Astrocyte (in vitro differentiated cells and primary cell): ENCODE measurements around the gene MYO1E. TPM values are rescaled to one million over a fixed set of nuclear protein-coding genes. Genes with fewer than 3 reads are reported as not detected.

ENCODE experiments used
- DNase-seq: peaks from one replicate; pipeline ENCODE4 v3.0.0-alpha.2; 2010; ENCODE audit warnings: low read depth
- FAIRE-seq: peaks from 2 replicates; lab custom pipeline; 2011; peaks lifted over from hg19 to GRCh38; lab: Jason Lieb, UNC
- H2AFZ ChIP-seq: 2 replicates; pipeline ENCODE4 v1.6.0; 2012; ENCODE audit warnings: low read depth, low read length, inconsistent platforms
- H3K27ac ChIP-seq: 2 replicates; pipeline ENCODE4 v1.5.1; 2011; ENCODE audit warnings: low read depth, low read length, inconsistent platforms
- H3K27me3 ChIP-seq: 2 replicates; pipeline ENCODE4 v1.6.0; 2011; ENCODE audit warnings: low read length, inconsistent platforms; ENCODE audit not compliant: insufficient read depth
- H3K36me3 ChIP-seq: 2 replicates; pipeline ENCODE4 v1.5.1; 2011; ENCODE audit warnings: low read length, inconsistent platforms; ENCODE audit not compliant: insufficient read depth
- H3K4me1 ChIP-seq: 2 replicates; pipeline ENCODE4 v1.5.1; 2011; ENCODE audit warnings: low read length, inconsistent platforms; ENCODE audit not compliant: insufficient read depth
- H3K4me2 ChIP-seq: 2 replicates; pipeline ENCODE4 v1.6.0; 2012; ENCODE audit warnings: low read length, inconsistent platforms
- H3K4me3 ChIP-seq: 2 replicates; pipeline ENCODE4 v1.5.1; 2011; ENCODE audit warnings: low read depth, mild to moderate bottlenecking, low read length, inconsistent platforms; ENCODE audit not compliant: insufficient read depth
- H3K79me2 ChIP-seq: 2 replicates; pipeline ENCODE4 v1.6.0; 2012; ENCODE audit warnings: mild to moderate bottlenecking, low read length, inconsistent platforms; ENCODE audit not compliant: insufficient read depth
- H3K9ac ChIP-seq: 2 replicates; pipeline ENCODE4 v1.6.0; 2012; ENCODE audit warnings: mild to moderate bottlenecking, low read length, inconsistent platforms
- H3K9me3 ChIP-seq: 2 replicates; pipeline ENCODE4 v1.5.1; 2012; ENCODE audit warnings: low read depth, mild to moderate bottlenecking, low read length, inconsistent platforms; ENCODE audit not compliant: insufficient read depth
- H4K20me1 ChIP-seq: 2 replicates; pipeline ENCODE4 v1.6.0; 2012; ENCODE audit warnings: low read length, inconsistent platforms; ENCODE audit not compliant: insufficient read depth
- H3K27ac Mint-ChIP-seq: one replicate; pipeline ENCODE4 v1.8.0; 2021; ENCODE audit warnings: mild to moderate bottlenecking, mixed read lengths; ENCODE audit not compliant: unreplicated experiment
- H3K27me3 Mint-ChIP-seq: one replicate; pipeline ENCODE4 v1.8.0; 2021; ENCODE audit warnings: low read depth, mixed read lengths; ENCODE audit not compliant: unreplicated experiment
- H3K36me3 Mint-ChIP-seq: one replicate; pipeline ENCODE4 v1.8.0; 2021; ENCODE audit warnings: low read depth, mixed read lengths; ENCODE audit not compliant: unreplicated experiment
- H3K4me1 Mint-ChIP-seq: one replicate; pipeline ENCODE4 v1.8.0; 2021; ENCODE audit warnings: low read depth, mixed read lengths; ENCODE audit not compliant: unreplicated experiment
- H3K4me3 Mint-ChIP-seq: one replicate; pipeline ENCODE4 v1.8.0; 2021; ENCODE audit warnings: mild to moderate bottlenecking, moderate library complexity, mixed read lengths; ENCODE audit not compliant: unreplicated experiment
- H3K9me3 Mint-ChIP-seq: one replicate; pipeline ENCODE4 v1.8.0; 2021; ENCODE audit warnings: mild to moderate bottlenecking, mixed read lengths; ENCODE audit not compliant: unreplicated experiment
- EZH2 ChIP-seq: IDR thresholded peaks from 2 replicates; pipeline ENCODE4 v1.6.1; 2012; ENCODE audit warnings: mild to moderate bottlenecking, low read length, inconsistent platforms; ENCODE audit not compliant: insufficient read depth
- total RNA-seq: library from RNA; stranded (reverse); gene quantifications from 2 replicates; pipeline ENCODE4 v1.2.1, GENCODE V29; 2021
- TF ChIP-seq, protein P1 (sequence below): IDR thresholded peaks from 2 replicates; pipeline ENCODE4 v1.5.1; 2011; ENCODE audit warnings: low read depth, mild to moderate bottlenecking, inconsistent platforms, low read length, moderate library complexity; ENCODE audit not compliant: insufficient read depth

The MYO1E gene
- total RNA-seq, 1 donor from 2014 or later: 227 TPM

- Mint-ChIP-seq H3K27me3 (no peaks in the 10 kb centered on the region), H3K27ac (no peak overlapping the region), H3K4me3 (no peak overlapping the region), H3K36me3 (peaks cover 47% of the 10 kb centered on the region), H3K4me1 (peaks cover 10% of the 10 kb centered on the region), H3K9me3 (peaks cover 6% of the 10 kb centered on the region)
- Histone ChIP-seq H3K9me3 (no peaks in the 10 kb centered on the region), H3K9ac (no peak overlapping the region), H3K36me3 (peaks cover 13% of the 10 kb centered on the region), H3K4me3 (no peak overlapping the region), H2AFZ (no peak overlapping the region), H3K27me3 (no peaks in the 10 kb centered on the region), H3K79me2 (no peaks in the 10 kb centered on the region), H3K4me2 (no peak overlapping the region), H3K27ac (no peak overlapping the region), H3K4me1 (peaks cover 22% of the 10 kb centered on the region), H4K20me1 (no peaks in the 10 kb centered on the region)
- TF ChIP-seq EZH2: no peak
- TF ChIP-seq, protein P1, sequence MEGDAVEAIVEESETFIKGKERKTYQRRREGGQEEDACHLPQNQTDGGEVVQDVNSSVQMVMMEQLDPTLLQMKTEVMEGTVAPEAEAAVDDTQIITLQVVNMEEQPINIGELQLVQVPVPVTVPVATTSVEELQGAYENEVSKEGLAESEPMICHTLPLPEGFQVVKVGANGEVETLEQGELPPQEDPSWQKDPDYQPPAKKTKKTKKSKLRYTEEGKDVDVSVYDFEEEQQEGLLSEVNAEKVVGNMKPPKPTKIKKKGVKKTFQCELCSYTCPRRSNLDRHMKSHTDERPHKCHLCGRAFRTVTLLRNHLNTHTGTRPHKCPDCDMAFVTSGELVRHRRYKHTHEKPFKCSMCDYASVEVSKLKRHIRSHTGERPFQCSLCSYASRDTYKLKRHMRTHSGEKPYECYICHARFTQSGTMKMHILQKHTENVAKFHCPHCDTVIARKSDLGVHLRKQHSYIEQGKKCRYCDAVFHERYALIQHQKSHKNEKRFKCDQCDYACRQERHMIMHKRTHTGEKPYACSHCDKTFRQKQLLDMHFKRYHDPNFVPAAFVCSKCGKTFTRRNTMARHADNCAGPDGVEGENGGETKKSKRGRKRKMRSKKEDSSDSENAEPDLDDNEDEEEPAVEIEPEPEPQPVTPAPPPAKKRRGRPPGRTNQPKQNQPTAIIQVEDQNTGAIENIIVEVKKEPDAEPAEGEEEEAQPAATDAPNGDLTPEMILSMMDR: no peak
- DNase-seq: no peak
- FAIRE-seq: no peak
These were observed 193.0 kb downstream of the MYO1E start for GRCh38 chr15:59179717-59180116.

DNA sequence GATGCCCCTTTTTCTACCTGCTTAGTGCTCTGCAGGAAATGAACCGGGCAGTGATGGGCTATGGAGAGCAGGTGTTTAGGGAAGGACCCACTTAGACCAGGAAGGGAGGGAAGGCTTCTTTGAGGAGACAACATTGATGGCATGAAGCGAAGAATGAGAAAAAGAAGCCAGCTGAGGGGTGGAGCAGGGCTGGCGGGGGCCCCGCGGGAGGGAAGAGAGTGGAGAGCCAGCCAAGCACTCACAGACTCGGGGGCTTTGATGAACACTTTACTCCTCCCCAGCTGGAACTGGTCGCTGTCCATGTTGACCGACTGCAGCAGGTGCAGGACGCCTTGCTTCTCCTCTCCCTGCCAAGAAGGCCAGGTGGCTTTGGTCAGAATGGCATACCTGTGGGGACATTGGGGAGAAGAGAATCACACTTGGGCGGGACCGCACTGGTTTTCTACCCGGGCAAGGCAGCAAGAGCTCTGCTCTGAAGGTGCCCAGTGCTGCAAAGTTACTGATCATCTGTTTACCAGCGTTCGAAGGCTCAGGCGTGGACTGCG is 194.4 kb downstream of the MYO1E start:
- FAIRE-seq (no peak), DNase-seq (no peak)
- Histone ChIP-seq H2AFZ (no peak overlapping the region), H3K79me2 (no peaks in the 10 kb centered on the region), H3K9ac (no peak overlapping the region), H3K27ac (no peak overlapping the region), H3K27me3 (no peaks in the 10 kb centered on the region), H3K36me3 (peaks cover 14% of the 10 kb centered on the region), H3K4me1 (peaks cover 29% of the 10 kb centered on the region), H3K4me2 (no peak overlapping the region), H4K20me1 (no peaks in the 10 kb centered on the region), H3K9me3 (no peaks in the 10 kb centered on the region), H3K4me3 (no peak overlapping the region)
- TF ChIP-seq EZH2: no peak
- TF ChIP-seq, protein P1: no peak
- H3K27me3 Mint-ChIP-seq: no peaks in the 10 kb centered on the region
- peak overlapping the region; percentile 30 for H3K4me3 Mint-ChIP-seq
- H3K27ac Mint-ChIP-seq: no peak overlapping the region
- peaks cover 10% of the 10 kb centered on the region for H3K4me1 Mint-ChIP-seq
- H3K36me3 Mint-ChIP-seq: peaks cover 34% of the 10 kb centered on the region
- peaks cover 2% of the 10 kb centered on the region for H3K9me3 Mint-ChIP-seq

DNA sequence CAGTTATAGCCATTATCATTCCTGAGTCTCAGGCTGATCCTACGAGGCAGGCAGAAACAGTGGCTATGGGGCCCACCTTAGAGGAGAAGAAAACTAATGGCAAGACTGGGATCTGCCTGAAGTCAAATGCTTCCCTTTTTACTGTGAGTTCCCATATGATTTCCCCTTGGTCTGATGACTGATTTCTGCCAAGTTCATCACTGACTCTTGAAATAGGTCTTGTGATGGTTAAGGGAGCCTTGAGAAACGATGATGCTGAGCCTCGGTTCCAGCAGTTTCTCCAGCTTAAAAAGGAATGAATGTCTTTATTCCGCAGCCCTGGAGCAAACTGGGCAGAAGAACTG is 195.4 kb downstream of the MYO1E start:
- Mint-ChIP-seq H3K4me3 (no peak overlapping the region), H3K4me1 (peaks cover 10% of the 10 kb centered on the region), H3K27me3 (no peaks in the 10 kb centered on the region), H3K36me3 (peaks cover 28% of the 10 kb centered on the region), H3K27ac (no peak overlapping the region), H3K9me3 (peaks cover 2% of the 10 kb centered on the region)
- Histone ChIP-seq H3K79me2 (no peaks in the 10 kb centered on the region), H3K27ac (no peak overlapping the region), H3K4me3 (no peak overlapping the region), H4K20me1 (no peaks in the 10 kb centered on the region), H3K4me2 (no peak overlapping the region), H3K36me3 (peaks cover 18% of the 10 kb centered on the region), H2AFZ (no peak overlapping the region), H3K4me1 (peaks cover 29% of the 10 kb centered on the region), H3K27me3 (no peaks in the 10 kb centered on the region), H3K9me3 (no peaks in the 10 kb centered on the region), H3K9ac (no peak overlapping the region)
- no peak for TF ChIP-seq EZH2
- TF ChIP-seq, protein P1: no peak
- FAIRE-seq (no peak), DNase-seq (no peak)
